HEK293 (cell line): ENCODE data around the gene FAM83F.

ENCODE experiments used
- AEBP2 ChIP-seq: fragments of 450-650 bp; formaldehyde crosslinking; IDR thresholded peaks from 2 replicates; pipeline ENCODE4 v1.5.1; 2016; ENCODE audit warnings: missing biosample characterization, missing genetic modification characterization, borderline replicate concordance
- CTCF ChIP-seq: fragments of 450-650 bp; formaldehyde crosslinking; IDR thresholded peaks from 2 replicates; pipeline ENCODE4 v1.5.1; 2016; ENCODE audit warnings: missing biosample characterization, missing genetic modification characterization
- PATZ1 ChIP-seq: fragments of 450-650 bp; formaldehyde crosslinking; IDR thresholded peaks from 2 replicates; pipeline ENCODE4 v1.5.1; 2016; ENCODE audit warnings: missing biosample characterization, missing genetic modification characterization
- ZNF155 ChIP-seq: fragments of 450-650 bp; formaldehyde crosslinking; IDR thresholded peaks from 2 replicates; pipeline ENCODE4 v1.5.1; 2016; ENCODE audit warnings: missing biosample characterization, missing genetic modification characterization
- ZNF157 ChIP-seq: fragments of 450-650 bp; formaldehyde crosslinking; IDR thresholded peaks from 2 replicates; pipeline ENCODE4 v1.5.1; 2016; ENCODE audit warnings: missing biosample characterization, missing genetic modification characterization
- ZNF449 ChIP-seq: fragments of 450-650 bp; formaldehyde crosslinking; IDR thresholded peaks from 2 replicates; pipeline ENCODE4 v1.5.1; 2017; ENCODE audit warnings: missing biosample characterization, mild to moderate bottlenecking, missing genetic modification characterization, moderate library complexity
- ZNF677 ChIP-seq: fragments of 450-650 bp; IDR thresholded peaks from 2 replicates; pipeline ENCODE4 v1.5.0; 2018; ENCODE audit warnings: missing biosample characterization, mild to moderate bottlenecking, missing genetic modification characterization, moderate library complexity
- TF ChIP-seq, protein P1 (sequence below): fragments of 450-650 bp; formaldehyde crosslinking; IDR thresholded peaks from 2 replicates; pipeline ENCODE4 v1.5.1; 2016; ENCODE audit warnings: missing biosample characterization, missing genetic modification characterization

- TF ChIP-seq CTCF (tag by site-specific recombination) (no peak), ZNF155 (no peak), ZNF157 (tag by site-specific recombination) (no peak), ZNF677 (tag by site-specific recombination) (no peak), PATZ1 (no peak), ZNF449 (tag by site-specific recombination) (no peak), AEBP2 (tag by site-specific recombination) (no peak)
- TF ChIP-seq, protein P1, sequence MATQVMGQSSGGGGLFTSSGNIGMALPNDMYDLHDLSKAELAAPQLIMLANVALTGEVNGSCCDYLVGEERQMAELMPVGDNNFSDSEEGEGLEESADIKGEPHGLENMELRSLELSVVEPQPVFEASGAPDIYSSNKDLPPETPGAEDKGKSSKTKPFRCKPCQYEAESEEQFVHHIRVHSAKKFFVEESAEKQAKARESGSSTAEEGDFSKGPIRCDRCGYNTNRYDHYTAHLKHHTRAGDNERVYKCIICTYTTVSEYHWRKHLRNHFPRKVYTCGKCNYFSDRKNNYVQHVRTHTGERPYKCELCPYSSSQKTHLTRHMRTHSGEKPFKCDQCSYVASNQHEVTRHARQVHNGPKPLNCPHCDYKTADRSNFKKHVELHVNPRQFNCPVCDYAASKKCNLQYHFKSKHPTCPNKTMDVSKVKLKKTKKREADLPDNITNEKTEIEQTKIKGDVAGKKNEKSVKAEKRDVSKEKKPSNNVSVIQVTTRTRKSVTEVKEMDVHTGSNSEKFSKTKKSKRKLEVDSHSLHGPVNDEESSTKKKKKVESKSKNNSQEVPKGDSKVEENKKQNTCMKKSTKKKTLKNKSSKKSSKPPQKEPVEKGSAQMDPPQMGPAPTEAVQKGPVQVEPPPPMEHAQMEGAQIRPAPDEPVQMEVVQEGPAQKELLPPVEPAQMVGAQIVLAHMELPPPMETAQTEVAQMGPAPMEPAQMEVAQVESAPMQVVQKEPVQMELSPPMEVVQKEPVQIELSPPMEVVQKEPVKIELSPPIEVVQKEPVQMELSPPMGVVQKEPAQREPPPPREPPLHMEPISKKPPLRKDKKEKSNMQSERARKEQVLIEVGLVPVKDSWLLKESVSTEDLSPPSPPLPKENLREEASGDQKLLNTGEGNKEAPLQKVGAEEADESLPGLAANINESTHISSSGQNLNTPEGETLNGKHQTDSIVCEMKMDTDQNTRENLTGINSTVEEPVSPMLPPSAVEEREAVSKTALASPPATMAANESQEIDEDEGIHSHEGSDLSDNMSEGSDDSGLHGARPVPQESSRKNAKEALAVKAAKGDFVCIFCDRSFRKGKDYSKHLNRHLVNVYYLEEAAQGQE (tag by site-specific recombination) = no peak
These were observed 42.4 kb upstream of the FAM83F start for GRCh38 chr22:39952347-39952746.
